Neutrophil (primary cell): Measurements from ENCODE around the gene EFTUD2.

Source experiments
- H3K27ac ChIP-seq: fragments of 200-600 bp; sonication (generic); 2 replicates; pipeline ENCODE4 v1.5.1; 2016; ENCODE audit warnings: mild to moderate bottlenecking, moderate library complexity
- H3K27me3 ChIP-seq: fragments of 200-600 bp; sonication (generic); 2 replicates; pipeline ENCODE4 v1.6.0; 2016; ENCODE audit warnings: mild to moderate bottlenecking
- H3K36me3 ChIP-seq: fragments of 200-600 bp; sonication (generic); 2 replicates; pipeline ENCODE4 v1.5.1; 2017
- H3K4me1 ChIP-seq, 2 experiments: fragments of 200-600 bp in 1 of 2; sonication (generic) in 1 of 2; 1 replicate in 1 of 2; 2 replicates in 1 of 2; pipeline versions ENCODE4 v1.5.1 to v1.6.1; 2013 to 2016; ENCODE audit warnings: low read depth in 1 of 2, low read length in 1 of 2, mild to moderate bottlenecking in 1 of 2, moderate library complexity in 1 of 2; ENCODE audit not compliant: control insufficient read depth in 1 of 2, insufficient read depth in 1 of 2
- H3K4me3 ChIP-seq, 2 experiments: fragments of 200-600 bp in 1 of 2; sonication (generic) in 1 of 2; 1 replicate in 1 of 2; 2 replicates in 1 of 2; pipeline ENCODE4 v1.5.1; 2013 to 2016; ENCODE audit warnings: low read depth in 1 of 2, low read length in 1 of 2, mild to moderate bottlenecking in 1 of 2, moderate library complexity in 1 of 2
- H3K9me3 ChIP-seq: fragments of 200-600 bp; sonication (generic); 2 replicates; pipeline ENCODE4 v1.5.1; 2016
- CTCF ChIP-seq: fragments of 200-600 bp; sonication (generic); IDR thresholded peaks from 2 replicates; pipeline ENCODE4 v1.5.1; 2016; ENCODE audit warnings: antibody characterized with exemption

Gene EFTUD2

GRCh38 chr17:44842748-44843147, 56.5 kb downstream of the EFTUD2 start:
- Histone ChIP-seq H3K4me1 (no peaks in the 10 kb centered on the region), H3K27ac (no peak overlapping the region), H3K27me3 (peaks cover 37% of the 10 kb centered on the region), H3K9me3 (no peaks in the 10 kb centered on the region), H3K36me3 (no peaks in the 10 kb centered on the region), H3K4me3 (no peak overlapping the region)
- TF ChIP-seq CTCF, result no peak

DNA sequence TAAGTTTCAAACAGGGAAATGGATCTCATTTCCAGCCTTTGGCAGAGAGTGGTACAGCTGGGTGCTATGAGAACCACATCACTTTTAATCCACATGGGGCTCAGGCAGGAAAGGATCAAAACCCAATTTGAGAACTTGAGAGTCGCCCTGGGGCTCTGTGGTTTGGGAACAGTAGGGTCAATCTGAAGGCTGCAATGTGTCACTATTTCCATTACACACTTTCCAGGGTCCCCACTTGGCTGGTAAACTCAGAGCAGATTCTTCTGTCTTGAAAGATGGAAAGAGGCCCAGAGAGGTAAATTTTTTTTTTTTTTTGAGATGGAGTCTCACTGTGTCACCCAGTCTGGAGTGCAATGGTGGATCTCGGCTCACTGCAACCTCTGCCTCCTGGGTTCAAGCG, 58.3 kb downstream of the EFTUD2 start:
- Histone ChIP-seq H3K27me3 (peaks cover 41% of the 10 kb centered on the region), H3K27ac (no peak overlapping the region), H3K9me3 (no peaks in the 10 kb centered on the region), H3K36me3 (no peaks in the 10 kb centered on the region), H3K4me1 (no peaks in the 10 kb centered on the region), H3K4me3 (no peak overlapping the region)
- no peak for TF ChIP-seq CTCF

DNA sequence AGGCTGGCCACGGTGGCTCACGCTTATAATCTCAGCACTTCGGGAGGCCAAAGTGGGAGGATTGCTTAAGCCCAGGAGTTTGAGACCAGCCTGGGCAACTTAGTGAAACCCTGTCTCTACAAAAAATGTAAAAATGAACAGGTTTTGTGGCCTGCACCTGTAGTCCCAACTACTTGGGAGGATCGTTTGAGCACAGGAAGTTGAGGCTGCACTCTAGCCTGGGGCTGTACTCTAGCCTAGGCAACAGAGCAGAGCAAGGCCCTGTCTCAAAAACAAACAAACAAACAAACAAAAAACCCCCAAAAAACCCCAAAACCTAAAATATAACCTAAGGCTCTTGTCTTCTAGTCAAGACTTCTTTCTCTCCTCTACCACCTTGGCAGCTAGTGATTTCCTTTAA, 59.0 kb downstream of the EFTUD2 start:
- Histone ChIP-seq H3K27ac (no peak overlapping the region), H3K9me3 (no peaks in the 10 kb centered on the region), H3K4me1 (no peaks in the 10 kb centered on the region), H3K4me3 (no peak overlapping the region), H3K27me3 (peaks cover 47% of the 10 kb centered on the region), H3K36me3 (no peaks in the 10 kb centered on the region)
- no peak for TF ChIP-seq CTCF

- Histone ChIP-seq H3K36me3 (no peaks in the 10 kb centered on the region), H3K27me3 (peaks cover 57% of the 10 kb centered on the region), H3K4me3 (no peak overlapping the region), H3K9me3 (no peaks in the 10 kb centered on the region), H3K27ac (no peak overlapping the region), H3K4me1 (no peaks in the 10 kb centered on the region)
- TF ChIP-seq CTCF, result no peak
Observed at GRCh38 chr17:44837196-44837595, 62.0 kb downstream of the EFTUD2 start.

GRCh38 chr17:44832805-44833204, 66.4 kb downstream of the EFTUD2 start:
- peaks cover 12 to 16% of the 10 kb centered on the region in 2 experiments for H3K4me1 ChIP-seq
- H3K27ac ChIP-seq, result no peak overlapping the region
- TF ChIP-seq CTCF, result no peak
- no peaks in the 10 kb centered on the region for H3K36me3 ChIP-seq
- H3K4me3 ChIP-seq, result no peak overlapping the region
- H3K27me3 ChIP-seq, result peaks cover 83% of the 10 kb centered on the region
- H3K9me3 ChIP-seq, result no peaks in the 10 kb centered on the region

DNA sequence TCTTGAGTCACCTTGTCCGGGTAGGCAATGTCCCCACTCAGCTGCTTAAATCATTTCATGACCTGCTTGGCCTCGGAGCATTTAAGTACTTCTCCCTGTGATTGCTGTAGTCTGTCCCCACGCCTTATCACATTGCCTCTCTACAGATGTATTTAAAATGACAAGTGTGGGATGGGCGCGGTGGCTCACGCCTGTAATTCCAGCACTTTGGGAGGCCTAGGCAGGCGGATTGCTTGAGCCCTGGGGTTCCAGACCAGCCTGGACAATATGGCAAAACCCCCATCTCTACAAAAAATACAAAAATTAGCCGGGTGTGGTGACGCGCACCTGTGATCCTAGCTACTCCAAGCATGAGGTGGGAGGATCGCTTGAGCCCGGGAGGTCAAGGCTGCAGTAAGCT, 67.9 kb downstream of the EFTUD2 start:
- Histone ChIP-seq H3K4me1 (peaks cover 12 to 16% of the 10 kb centered on the region in 2 experiments), H3K4me3 (no peak overlapping the region), H3K27ac (no peak overlapping the region), H3K36me3 (no peaks in the 10 kb centered on the region), H3K27me3 (peaks cover 96% of the 10 kb centered on the region), H3K9me3 (no peaks in the 10 kb centered on the region)
- no peak for TF ChIP-seq CTCF
